Caco-2 (cell line): Measurements from ENCODE around the gene SPOCK3. TPM values are rescaled to one million over a fixed set of nuclear protein-coding genes. Genes with fewer than 3 reads are reported as not detected.

Source experiments
- BruUV-seq: library from RNA; stranded (reverse); fragments of 400-500 nt; replicated peaks from 2 replicates; lab custom pipeline; 2021; lab: Mats Ljungman, UMichigan
- CTCF ChIA-PET: fragments of 300-600 bp; sonication (Branson Sonifier 250); formaldehyde crosslinking; loops from one replicate; lab custom pipeline; 2022; ENCODE audit warnings: antibody characterized with exemption; lab: Charles Lee
- POLR2A ChIA-PET: fragments of 300-600 bp; sonication (Branson Sonifier 250); formaldehyde crosslinking; loops from one replicate; lab custom pipeline; 2022; ENCODE audit warnings: antibody characterized with exemption; lab: Charles Lee
- DNase-seq, 2 experiments: peaks; one replicate each; pipeline versions ENCODE4 v3.0.0 to v3.0.0-alpha.2; 2020 to 2022
- H3K27me3 ChIP-seq: replicated peaks from 2 replicates; pipeline ENCODE4 v1.6.0; 2011; ENCODE audit warnings: low read length; ENCODE audit not compliant: control insufficient read depth, insufficient read depth
- H3K36me3 ChIP-seq: 2 replicates; pipeline ENCODE4 v1.5.1; 2011; ENCODE audit warnings: low read length; ENCODE audit not compliant: control insufficient read depth, insufficient read depth
- H3K4me1 ChIP-seq: fragments of 250-450 bp; sonication (Bioruptor Pico); 2 replicates; pipeline ENCODE4 v1.5.1; 2020; ENCODE audit warnings: mild to moderate bottlenecking
- H3K4me3 ChIP-seq: 2 replicates; pipeline ENCODE4 v1.5.1; 2011; ENCODE audit warnings: low read depth, mild to moderate bottlenecking, control low read depth, low read length
- H3K9me3 ChIP-seq: fragments of 250-450 bp; sonication (Bioruptor Pico); 2 replicates; pipeline ENCODE4 v1.5.1; 2020; ENCODE audit warnings: mild to moderate bottlenecking, moderate library complexity
- H3K27ac Mint-ChIP-seq: one replicate; pipeline ENCODE4 v1.8.0; 2022; ENCODE audit warnings: mixed read lengths; ENCODE audit not compliant: unreplicated experiment
- H3K27me3 Mint-ChIP-seq: one replicate; pipeline ENCODE4 v1.8.0; 2022; ENCODE audit warnings: mixed read lengths; ENCODE audit not compliant: insufficient read depth, unreplicated experiment
- H3K36me3 Mint-ChIP-seq: one replicate; pipeline ENCODE4 v1.8.0; 2022; ENCODE audit warnings: mild to moderate bottlenecking, mixed read lengths; ENCODE audit not compliant: insufficient read depth, unreplicated experiment
- H3K4me1 Mint-ChIP-seq: one replicate; pipeline ENCODE4 v1.8.0; 2022; ENCODE audit warnings: low read depth, mixed read lengths; ENCODE audit not compliant: unreplicated experiment
- H3K4me3 Mint-ChIP-seq: one replicate; pipeline ENCODE4 v1.8.0; 2022; ENCODE audit warnings: mild to moderate bottlenecking, moderate library complexity, mixed read lengths; ENCODE audit not compliant: unreplicated experiment
- H3K9me3 Mint-ChIP-seq: one replicate; pipeline ENCODE4 v1.8.0; 2022; ENCODE audit warnings: mixed read lengths; ENCODE audit not compliant: unreplicated experiment
- CTCF ChIP-seq, 2 experiments: fragments of 200-600 bp in 1 of 2; IDR thresholded peaks; 1 replicate in 1 of 2; 2 replicates in 1 of 2; pipeline versions ENCODE4 v1.5.1 to v1.8.0; 2011 to 2022; ENCODE audit warnings: antibody characterized with exemption in 1 of 2, control low read depth in 1 of 2, inconsistent platforms in 1 of 2, low read depth in 1 of 2, low read length in 1 of 2, mild to moderate bottlenecking in 1 of 2, moderate library complexity in 1 of 2; ENCODE audit not compliant: insufficient read depth in 1 of 2, severe bottlenecking in 1 of 2, unreplicated experiment in 1 of 2
- intact Hi-C: fragments of 100-400 bp; cut with micrococcal nuclease; formaldehyde crosslinking; loops from one replicate; pipeline ENCODE4 v1.10.0; 2022; ENCODE audit not compliant: unreplicated experiment
- total RNA-seq: library from RNA; stranded (reverse); gene quantifications from 2 replicates; pipeline ENCODE4 v1.2.3, GENCODE V29; 2022

Gene SPOCK3
- total RNA-seq, 1 experiment from 2014 or later: 1.3 TPM

DNA sequence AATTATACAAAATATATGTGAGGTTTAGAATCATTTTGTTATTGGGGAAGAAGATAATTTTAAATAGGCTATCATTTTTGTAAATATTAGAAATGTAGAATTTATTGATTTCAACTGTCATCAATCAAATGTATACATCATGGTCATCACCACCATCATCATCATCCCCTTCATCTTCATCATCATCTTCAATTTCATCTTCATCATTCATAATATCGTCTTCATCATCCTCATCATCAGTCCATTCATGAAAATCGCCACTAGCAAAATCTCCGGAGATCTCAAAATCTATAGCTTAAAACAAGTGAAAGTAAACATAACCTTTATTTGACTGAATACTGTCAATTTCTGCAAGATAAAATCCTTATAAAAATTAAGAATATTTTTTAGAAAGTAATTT is 499.5 kb downstream of the SPOCK3 start:
- H3K4me1 Mint-ChIP-seq: no peaks in the 10 kb centered on the region
- no peaks in the 10 kb centered on the region for H3K27me3 Mint-ChIP-seq
- H3K36me3 Mint-ChIP-seq: no peaks in the 10 kb centered on the region
- H3K4me3 Mint-ChIP-seq: no peak overlapping the region
- Histone ChIP-seq H3K4me1 (no peaks in the 10 kb centered on the region), H3K9me3 (no peaks in the 10 kb centered on the region), H3K27me3 (no peaks in the 10 kb centered on the region), H3K4me3 (no peak overlapping the region), H3K36me3 (no peaks in the 10 kb centered on the region)
- no peak for DNase-seq
- no peaks in the 10 kb centered on the region for H3K9me3 Mint-ChIP-seq
- intact Hi-C loops: no loop called here
- H3K27ac Mint-ChIP-seq: no peak overlapping the region
- POLR2A ChIA-PET: no interaction called here
- BruUV-seq: no TSS peak
- TF ChIP-seq CTCF (IDR thresholded peaks at IDR 0.05; ENCODE audit: insufficient read depth in 1 of 2, low read depth in 1 of 2, low read length in 1 of 2, severe bottlenecking in 1 of 2, unreplicated experiment in 1 of 2): no peak
- CTCF ChIA-PET: no interaction called here

GRCh38 chr4:166733686-166734085 is 500.6 kb downstream of the SPOCK3 start:
- no peaks in the 10 kb centered on the region for H3K27me3 ChIP-seq
- no peak overlapping the region for H3K4me3 Mint-ChIP-seq
- H3K36me3 Mint-ChIP-seq: no peaks in the 10 kb centered on the region
- no peak for TF ChIP-seq CTCF (IDR thresholded peaks at IDR 0.05; ENCODE audit: insufficient read depth in 1 of 2, low read depth in 1 of 2, low read length in 1 of 2, severe bottlenecking in 1 of 2, unreplicated experiment in 1 of 2)
- BruUV-seq: no TSS peak
- ChIA-PET POLR2A (no interaction called here), CTCF (no interaction called here)
- H3K9me3 ChIP-seq: no peaks in the 10 kb centered on the region
- no peaks in the 10 kb centered on the region for H3K4me1 ChIP-seq
- no peaks in the 10 kb centered on the region for H3K9me3 Mint-ChIP-seq
- no peak overlapping the region for H3K27ac Mint-ChIP-seq
- intact Hi-C loops: no loop called here
- H3K4me3 ChIP-seq: no peak overlapping the region
- H3K4me1 Mint-ChIP-seq: no peaks in the 10 kb centered on the region
- H3K36me3 ChIP-seq: no peaks in the 10 kb centered on the region
- no peak for DNase-seq
- no peaks in the 10 kb centered on the region for H3K27me3 Mint-ChIP-seq

GRCh38 chr4:166726832-166727231 is 507.5 kb downstream of the SPOCK3 start:
- no peaks in the 10 kb centered on the region for H3K36me3 ChIP-seq
- CTCF ChIA-PET: no interaction called here
- BruUV-seq: no TSS peak
- POLR2A ChIA-PET: no interaction called here
- Mint-ChIP-seq H3K9me3 (no peaks in the 10 kb centered on the region), H3K27ac (no peak overlapping the region), H3K4me1 (no peaks in the 10 kb centered on the region), H3K4me3 (no peak overlapping the region), H3K27me3 (no peaks in the 10 kb centered on the region), H3K36me3 (no peaks in the 10 kb centered on the region)
- TF ChIP-seq CTCF (IDR thresholded peaks at IDR 0.05; ENCODE audit: insufficient read depth in 1 of 2, low read depth in 1 of 2, low read length in 1 of 2, severe bottlenecking in 1 of 2, unreplicated experiment in 1 of 2): no peak
- H3K4me1 ChIP-seq: no peaks in the 10 kb centered on the region
- intact Hi-C loops: no loop called here
- DNase-seq: no peak
- no peak overlapping the region for H3K4me3 ChIP-seq
- H3K9me3 ChIP-seq: no peaks in the 10 kb centered on the region
- no peaks in the 10 kb centered on the region for H3K27me3 ChIP-seq
